ENCODE measurements around the gene BRD9.

The BRD9 gene

GRCh38 chr5:861442-862366 is 30.9 kb downstream of the BRD9 start (continued):
- TF ChIP-seq HIC1 (tag by site-specific recombination; IDR thresholded peaks at IDR 0.05): no peak

GRCh38 chr5:860506-861150 is 32.0 kb downstream of the BRD9 start:
- H3K27ac ChIP-seq (ENCODE audit: extremely low read depth, low read depth, low read length): 0 out of 2 replicates have a peak overlapping the region, but pooled peaks have one; percentile 9
- ChIA-PET CTCF (no interaction called here), POLR2A (no interaction called here)
- H3K36me3 ChIP-seq (ENCODE audit: control insufficient read depth in 2 of 2, insufficient read depth in 1 of 2, low read length in 2 of 2): peaks cover 0 to 43% of the 10 kb centered on the region in 2 experiments; a peak in 2 of 3 replicates
- H3K4me3 ChIP-seq (ENCODE audit: low read depth, low read length): no peak overlapping the region
- TF ChIP-seq ZEB2 (tag by site-specific recombination; IDR thresholded peaks at IDR 0.05): peak; percentile 85
- TF ChIP-seq ZNF146 (tag by site-specific recombination; IDR thresholded peaks at IDR 0.05): no peak
- no peak for TF ChIP-seq AEBP2 (tag by site-specific recombination; IDR thresholded peaks at IDR 0.05; ENCODE audit: borderline replicate concordance)
- TF ChIP-seq ZFHX2 (tag by site-specific recombination; conservative IDR thresholded peaks at IDR 0.05): peak; percentile 74
- peak; percentile 14; the same call in 1 of the 2 replicates for TF ChIP-seq KLF8 (tag by site-specific recombination; IDR thresholded peaks at IDR 0.05)
- TF ChIP-seq ZBTB10 (tag by site-specific recombination; IDR thresholded peaks at IDR 0.05): peak; percentile 80
- TF ChIP-seq EGR2 (tag by site-specific recombination; IDR thresholded peaks at IDR 0.05; ENCODE audit: low read depth): peak; percentile 80
- peak; percentile 81; the same call in 1 of the 2 replicates for TF ChIP-seq ZBTB7A (tag by site-specific recombination; IDR thresholded peaks at IDR 0.05; ENCODE audit: low read depth)
- TF ChIP-seq PATZ1 (tag by site-specific recombination; IDR thresholded peaks at IDR 0.05): no peak
- peak; percentile 56; the same call in 1 of the 2 replicates for TF ChIP-seq ZNF18 (tag by site-specific recombination; IDR thresholded peaks at IDR 0.05)
- H3K4me1 ChIP-seq (ENCODE audit: control insufficient read depth, insufficient read depth, low read length): no peaks in the 10 kb centered on the region
- H3K9me3 ChIP-seq (ENCODE audit: control insufficient read depth, insufficient read depth, low read depth, low read length): no peaks in the 10 kb centered on the region
